HepG2 (cell line): ENCODE measurements around the gene YEATS4. TPM values are rescaled to one million over a fixed set of nuclear protein-coding genes. Genes with fewer than 3 reads are reported as not detected.

Source experiments
- ASH2L ChIP-seq: fragments of 300-600, 200-600 bp; sonication (generic); IDR thresholded peaks from 2 replicates; pipeline ENCODE4 v1.7.0; 2017; ENCODE audit warnings: low read depth, mild to moderate bottlenecking, moderate library complexity, mixed read lengths, low read length; ENCODE audit not compliant: insufficient read length
- CHD2 ChIP-seq: IDR thresholded peaks from 2 replicates; pipeline ENCODE4 v1.6.1; 2011; ENCODE audit warnings: low read depth, low read length, improper control_type of control experiment
- EHMT2 ChIP-seq: fragments of 200-600 bp; sonication (generic); IDR thresholded peaks from 2 replicates; pipeline ENCODE4 v1.7.0; 2017; ENCODE audit warnings: antibody characterized with exemption, low read depth, low read length, borderline replicate concordance
- HNF4G ChIP-seq, 2 experiments: sonication (generic) in 1 of 2; formaldehyde crosslinking in 1 of 2; IDR thresholded peaks; 2 replicates each; pipeline versions ENCODE4 v1.4.0 to v1.6.1; 2011 to 2020; ENCODE audit warnings: borderline replicate concordance in 2 of 2, low read depth in 2 of 2, mild to moderate bottlenecking in 2 of 2, low read length in 1 of 2, missing genetic modification reagents in 1 of 2, moderate library complexity in 1 of 2
- REL ChIP-seq: sonication (generic); formaldehyde crosslinking; conservative IDR thresholded peaks from 2 replicates; pipeline ENCODE4 v1.8.0; 2022; ENCODE audit warnings: mild to moderate bottlenecking, missing genetic modification reagents, moderate library complexity
- TBL1XR1 ChIP-seq: fragments of 150-350 bp; IDR thresholded peaks from 2 replicates; pipeline ENCODE4 v1.6.1; 2014; ENCODE audit warnings: borderline replicate concordance, low read length; ENCODE audit not compliant: partially characterized antibody
- THYN1 ChIP-seq: sonication (generic); formaldehyde crosslinking; IDR thresholded peaks from 2 replicates; pipeline ENCODE4 v1.8.1; 2023; ENCODE audit warnings: low read depth, mild to moderate bottlenecking, moderate library complexity, missing genetic modification reagents, borderline replicate concordance
- ZFP62 ChIP-seq: sonication (generic); formaldehyde crosslinking; IDR thresholded peaks from 2 replicates; pipeline ENCODE4 v1.4.0; 2020; ENCODE audit warnings: missing genetic modification reagents
- ZNF235 ChIP-seq: sonication (generic); formaldehyde crosslinking; IDR thresholded peaks from 2 replicates; pipeline ENCODE4 v1.8.1; 2023; ENCODE audit warnings: mild to moderate bottlenecking, missing genetic modification reagents, borderline replicate concordance
- ZNF264 ChIP-seq: sonication (generic); formaldehyde crosslinking; IDR thresholded peaks from 2 replicates; pipeline ENCODE4 v1.4.0; 2020; ENCODE audit warnings: missing genetic modification reagents
- ZNF772 ChIP-seq: sonication (generic); formaldehyde crosslinking; IDR thresholded peaks from 2 replicates; pipeline ENCODE4 v1.5.0; 2020; ENCODE audit warnings: mild to moderate bottlenecking, missing genetic modification reagents
- polyA plus RNA-seq, 8 experiments: library from polyadenylated mRNA; depleted of rRNA in 3 of 8; stranded (reverse) in 7 of 8; unstranded in 1 of 8; fragments of >200 nt; fragmentation: Illumina TruSeq in 4 of 8; extraction: Trizol in 4 of 8; gene quantifications; 2 replicates each; pipeline versions ENCODE4 v1.2.1 to v1.2.3, GENCODE V29; 2011 to 2016; ENCODE audit warnings: low read depth in 4 of 8, missing spikeins in 1 of 8, mixed read lengths in 1 of 8; ENCODE audit not compliant: insufficient read depth in 1 of 8
- total RNA-seq, 5 experiments: library from RNA; depleted of rRNA; stranded (reverse); fragments of >200 nt; fragmentation: Illumina TruSeq; extraction: Trizol; gene quantifications; 2 replicates each; pipeline ENCODE4 v1.2.3, GENCODE V29; 2016; ENCODE audit warnings: low read depth in 1 of 5
- TF ChIP-seq, protein P1 (sequence below), 2 experiments: sonication (generic) in 1 of 2; formaldehyde crosslinking in 1 of 2; IDR thresholded peaks; 2 replicates each; pipeline versions ENCODE4 v1.4.0 to v1.6.1; 2018 to 2020; ENCODE audit warnings: missing genetic modification reagents in 2 of 2, borderline replicate concordance in 1 of 2, low read depth in 1 of 2, mild to moderate bottlenecking in 1 of 2, missing biosample characterization in 1 of 2
- TF ChIP-seq, protein P2 (sequence below): sonication (generic); formaldehyde crosslinking; IDR thresholded peaks from 2 replicates; pipeline ENCODE4 v1.9.0; 2022; ENCODE audit warnings: low read depth, missing genetic modification reagents
- TF ChIP-seq, protein P3 (sequence below): sonication (generic); formaldehyde crosslinking; IDR thresholded peaks from 2 replicates; pipeline ENCODE4 v1.5.1; 2020; ENCODE audit warnings: mild to moderate bottlenecking, missing genetic modification reagents, borderline replicate concordance
- TF ChIP-seq, protein P4 (sequence below): sonication (generic); formaldehyde crosslinking; IDR thresholded peaks from 2 replicates; pipeline ENCODE4 v1.4.0; 2020; ENCODE audit warnings: mild to moderate bottlenecking, missing genetic modification reagents
- TF ChIP-seq, protein P5 (sequence below): sonication (generic); formaldehyde crosslinking; IDR thresholded peaks from 2 replicates; pipeline ENCODE4 v1.5.1; 2020; ENCODE audit warnings: mild to moderate bottlenecking, moderate library complexity, missing genetic modification reagents
- TF ChIP-seq, protein P6 (sequence below): sonication (generic); formaldehyde crosslinking; IDR thresholded peaks from 2 replicates; pipeline ENCODE4 v1.4.0; 2020; ENCODE audit warnings: missing genetic modification reagents, borderline replicate concordance

Gene YEATS4
- total and polyA plus RNA-seq, 2 of the 13 experiments (the other 11 are each of a cell fraction or from before 2014, with no cell fraction given), result 16.8 to 45.0 TPM

DNA sequence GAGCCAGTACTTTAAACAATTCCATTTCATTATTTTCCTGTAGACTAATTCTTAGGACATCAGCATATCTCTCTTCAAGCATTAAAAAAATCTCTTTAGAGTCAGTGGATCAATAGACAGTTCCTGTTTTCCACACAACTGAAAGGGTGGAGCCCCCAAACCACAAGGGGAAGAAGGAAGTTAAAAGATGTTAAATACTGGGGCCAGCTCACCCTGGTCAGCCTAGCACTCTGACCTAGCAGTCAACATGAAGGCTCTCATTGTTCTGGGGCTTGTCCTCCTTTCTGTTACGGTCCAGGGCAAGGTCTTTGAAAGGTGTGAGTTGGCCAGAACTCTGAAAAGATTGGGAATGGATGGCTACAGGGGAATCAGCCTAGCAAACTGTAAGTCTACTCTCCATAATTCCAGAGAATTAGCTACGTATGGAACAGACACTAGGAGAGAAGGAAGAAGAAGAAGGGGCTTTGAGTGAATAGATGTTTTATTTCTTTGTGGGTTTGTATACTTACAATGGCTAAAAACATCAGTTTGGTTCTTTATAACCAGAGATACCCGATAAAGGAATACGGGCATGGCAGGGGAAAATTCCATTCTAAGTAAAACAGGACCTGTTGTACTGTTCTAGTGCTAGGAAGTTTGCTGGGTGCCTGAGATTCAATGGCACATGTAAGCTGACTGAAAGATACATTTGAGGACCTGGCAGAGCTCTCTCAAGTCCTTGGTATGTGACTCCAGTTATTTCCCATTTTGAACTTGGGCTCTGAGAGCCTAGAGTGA, 11.2 kb upstream of the YEATS4 start, which contains the start of gene LYZ (continued):
- TF ChIP-seq, protein P1, sequence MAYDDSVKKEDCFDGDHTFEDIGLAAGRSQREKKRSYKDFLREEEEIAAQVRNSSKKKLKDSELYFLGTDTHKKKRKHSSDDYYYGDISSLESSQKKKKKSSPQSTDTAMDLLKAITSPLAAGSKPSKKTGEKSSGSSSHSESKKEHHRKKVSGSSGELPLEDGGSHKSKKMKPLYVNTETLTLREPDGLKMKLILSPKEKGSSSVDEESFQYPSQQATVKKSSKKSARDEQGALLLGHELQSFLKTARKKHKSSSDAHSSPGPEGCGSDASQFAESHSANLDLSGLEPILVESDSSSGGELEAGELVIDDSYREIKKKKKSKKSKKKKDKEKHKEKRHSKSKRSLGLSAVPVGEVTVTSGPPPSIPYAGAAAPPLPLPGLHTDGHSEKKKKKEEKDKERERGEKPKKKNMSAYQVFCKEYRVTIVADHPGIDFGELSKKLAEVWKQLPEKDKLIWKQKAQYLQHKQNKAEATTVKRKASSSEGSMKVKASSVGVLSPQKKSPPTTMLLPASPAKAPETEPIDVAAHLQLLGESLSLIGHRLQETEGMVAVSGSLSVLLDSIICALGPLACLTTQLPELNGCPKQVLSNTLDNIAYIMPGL (CRISPR knock-in tag; IDR thresholded peaks at IDR 0.05; ENCODE audit: borderline replicate concordance in 1 of 2, low read depth in 1 of 2), result peak; percentile 68 to 84; a peak in 2 of 4 replicates
- TF ChIP-seq ZFP62 (no peak), ZNF264 (CRISPR knock-in tag) (peak; percentile 86), HNF4G (IDR thresholded peaks at IDR 0.05; ENCODE audit: borderline replicate concordance, low read depth, low read length) (peak; percentile 38), HNF4G (CRISPR knock-in tag; IDR thresholded peaks at IDR 0.05; ENCODE audit: borderline replicate concordance, low read depth) (0 out of 2 replicates have a peak, but pooled peaks have one; percentile 53), EHMT2 (no peak), ZNF772 (CRISPR knock-in tag) (peak; percentile 83), ZNF235 (CRISPR knock-in tag) (no peak), REL (CRISPR knock-in tag) (no peak), ASH2L (peak; percentile 54), TBL1XR1 (no peak), CHD2 (no peak), THYN1 (CRISPR knock-in tag) (no peak)
- TF ChIP-seq, protein P2, sequence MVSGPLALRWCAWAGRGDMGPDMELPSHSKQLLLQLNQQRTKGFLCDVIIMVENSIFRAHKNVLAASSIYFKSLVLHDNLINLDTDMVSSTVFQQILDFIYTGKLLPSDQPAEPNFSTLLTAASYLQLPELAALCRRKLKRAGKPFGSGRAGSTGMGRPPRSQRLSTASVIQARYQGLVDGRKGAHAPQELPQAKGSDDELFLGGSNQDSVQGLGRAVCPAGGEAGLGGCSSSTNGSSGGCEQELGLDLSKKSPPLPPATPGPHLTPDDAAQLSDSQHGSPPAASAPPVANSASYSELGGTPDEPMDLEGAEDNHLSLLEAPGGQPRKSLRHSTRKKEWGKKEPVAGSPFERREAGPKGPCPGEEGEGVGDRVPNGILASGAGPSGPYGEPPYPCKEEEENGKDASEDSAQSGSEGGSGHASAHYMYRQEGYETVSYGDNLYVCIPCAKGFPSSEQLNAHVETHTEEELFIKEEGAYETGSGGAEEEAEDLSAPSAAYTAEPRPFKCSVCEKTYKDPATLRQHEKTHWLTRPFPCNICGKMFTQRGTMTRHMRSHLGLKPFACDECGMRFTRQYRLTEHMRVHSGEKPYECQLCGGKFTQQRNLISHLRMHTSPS (CRISPR knock-in tag), result no peak
- TF ChIP-seq, protein P3, sequence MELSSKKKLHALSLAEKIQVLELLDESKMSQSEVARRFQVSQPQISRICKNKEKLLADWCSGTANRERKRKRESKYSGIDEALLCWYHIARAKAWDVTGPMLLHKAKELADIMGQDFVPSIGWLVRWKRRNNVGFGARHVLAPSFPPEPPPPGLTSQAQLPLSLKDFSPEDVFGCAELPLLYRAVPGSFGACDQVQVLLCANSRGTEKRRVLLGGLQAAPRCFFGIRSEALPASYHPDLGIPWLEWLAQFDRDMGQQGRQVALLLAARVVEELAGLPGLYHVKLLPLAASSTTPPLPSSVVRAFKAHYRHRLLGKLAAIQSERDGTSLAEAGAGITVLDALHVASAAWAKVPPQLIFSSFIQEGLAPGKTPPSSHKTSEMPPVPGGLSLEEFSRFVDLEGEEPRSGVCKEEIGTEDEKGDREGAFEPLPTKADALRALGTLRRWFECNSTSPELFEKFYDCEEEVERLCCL (CRISPR knock-in tag), result no peak
- TF ChIP-seq, protein P4, sequence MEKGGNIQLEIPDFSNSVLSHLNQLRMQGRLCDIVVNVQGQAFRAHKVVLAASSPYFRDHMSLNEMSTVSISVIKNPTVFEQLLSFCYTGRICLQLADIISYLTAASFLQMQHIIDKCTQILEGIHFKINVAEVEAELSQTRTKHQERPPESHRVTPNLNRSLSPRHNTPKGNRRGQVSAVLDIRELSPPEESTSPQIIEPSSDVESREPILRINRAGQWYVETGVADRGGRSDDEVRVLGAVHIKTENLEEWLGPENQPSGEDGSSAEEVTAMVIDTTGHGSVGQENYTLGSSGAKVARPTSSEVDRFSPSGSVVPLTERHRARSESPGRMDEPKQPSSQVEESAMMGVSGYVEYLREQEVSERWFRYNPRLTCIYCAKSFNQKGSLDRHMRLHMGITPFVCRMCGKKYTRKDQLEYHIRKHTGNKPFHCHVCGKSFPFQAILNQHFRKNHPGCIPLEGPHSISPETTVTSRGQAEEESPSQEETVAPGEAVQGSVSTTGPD (CRISPR knock-in tag), result no peak
- TF ChIP-seq, protein P5, sequence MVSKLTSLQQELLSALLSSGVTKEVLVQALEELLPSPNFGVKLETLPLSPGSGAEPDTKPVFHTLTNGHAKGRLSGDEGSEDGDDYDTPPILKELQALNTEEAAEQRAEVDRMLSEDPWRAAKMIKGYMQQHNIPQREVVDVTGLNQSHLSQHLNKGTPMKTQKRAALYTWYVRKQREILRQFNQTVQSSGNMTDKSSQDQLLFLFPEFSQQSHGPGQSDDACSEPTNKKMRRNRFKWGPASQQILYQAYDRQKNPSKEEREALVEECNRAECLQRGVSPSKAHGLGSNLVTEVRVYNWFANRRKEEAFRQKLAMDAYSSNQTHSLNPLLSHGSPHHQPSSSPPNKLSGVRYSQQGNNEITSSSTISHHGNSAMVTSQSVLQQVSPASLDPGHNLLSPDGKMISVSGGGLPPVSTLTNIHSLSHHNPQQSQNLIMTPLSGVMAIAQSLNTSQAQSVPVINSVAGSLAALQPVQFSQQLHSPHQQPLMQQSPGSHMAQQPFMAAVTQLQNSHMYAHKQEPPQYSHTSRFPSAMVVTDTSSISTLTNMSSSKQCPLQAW (CRISPR knock-in tag), result peak; percentile 76
- TF ChIP-seq, protein P6, sequence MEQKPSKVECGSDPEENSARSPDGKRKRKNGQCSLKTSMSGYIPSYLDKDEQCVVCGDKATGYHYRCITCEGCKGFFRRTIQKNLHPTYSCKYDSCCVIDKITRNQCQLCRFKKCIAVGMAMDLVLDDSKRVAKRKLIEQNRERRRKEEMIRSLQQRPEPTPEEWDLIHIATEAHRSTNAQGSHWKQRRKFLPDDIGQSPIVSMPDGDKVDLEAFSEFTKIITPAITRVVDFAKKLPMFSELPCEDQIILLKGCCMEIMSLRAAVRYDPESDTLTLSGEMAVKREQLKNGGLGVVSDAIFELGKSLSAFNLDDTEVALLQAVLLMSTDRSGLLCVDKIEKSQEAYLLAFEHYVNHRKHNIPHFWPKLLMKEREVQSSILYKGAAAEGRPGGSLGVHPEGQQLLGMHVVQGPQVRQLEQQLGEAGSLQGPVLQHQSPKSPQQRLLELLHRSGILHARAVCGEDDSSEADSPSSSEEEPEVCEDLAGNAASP (CRISPR knock-in tag), result peak; percentile 94
